Stimulated activated CD4-positive, alpha-beta T cell treated with anti-CD3 and anti-CD28 coated beads, Interleukin-1b, Interleukin-23, amount 100 ng/mL, for 1 hour (primary cell): ENCODE data around the gene DES.
"Not testable (repeated sequence)": the region's sequence is repeated elsewhere in the genome, so short reads cannot be mapped to it uniquely, and the experiment has no call there.

ENCODE experiments used
- DNase-seq, 2 donors: peaks; one replicate each; pipeline ENCODE4 v3.0.0-alpha.2; 2020; ENCODE audit warnings: low read depth in 2 of 2

The DES gene

DNA sequence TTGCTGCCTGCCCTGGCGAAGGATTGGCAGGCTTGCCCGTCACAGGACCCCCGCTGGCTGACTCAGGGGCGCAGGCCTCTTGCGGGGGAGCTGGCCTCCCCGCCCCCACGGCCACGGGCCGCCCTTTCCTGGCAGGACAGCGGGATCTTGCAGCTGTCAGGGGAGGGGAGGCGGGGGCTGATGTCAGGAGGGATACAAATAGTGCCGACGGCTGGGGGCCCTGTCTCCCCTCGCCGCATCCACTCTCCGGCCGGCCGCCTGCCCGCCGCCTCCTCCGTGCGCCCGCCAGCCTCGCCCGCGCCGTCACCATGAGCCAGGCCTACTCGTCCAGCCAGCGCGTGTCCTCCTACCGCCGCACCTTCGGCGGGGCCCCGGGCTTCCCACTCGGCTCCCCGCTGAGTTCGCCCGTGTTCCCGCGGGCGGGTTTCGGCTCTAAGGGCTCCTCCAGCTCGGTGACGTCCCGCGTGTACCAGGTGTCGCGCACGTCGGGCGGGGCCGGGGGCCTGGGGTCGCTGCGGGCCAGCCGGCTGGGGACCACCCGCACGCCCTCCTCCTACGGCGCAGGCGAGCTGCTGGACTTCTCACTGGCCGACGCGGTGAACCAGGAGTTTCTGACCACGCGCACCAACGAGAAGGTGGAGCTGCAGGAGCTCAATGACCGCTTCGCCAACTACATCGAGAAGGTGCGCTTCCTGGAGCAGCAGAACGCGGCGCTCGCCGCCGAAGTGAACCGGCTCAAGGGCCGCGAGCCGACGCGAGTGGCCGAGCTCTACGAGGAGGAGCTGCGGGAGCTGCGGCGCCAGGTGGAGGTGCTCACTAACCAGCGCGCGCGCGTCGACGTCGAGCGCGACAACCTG lies at the start of gene DES:
TSS of gene DES (plus strand) at position 223 of the 857 bp plus-strand sequence. CDS start at position 309, 86 bp downstream.
- no peak for DNase-seq

DNA sequence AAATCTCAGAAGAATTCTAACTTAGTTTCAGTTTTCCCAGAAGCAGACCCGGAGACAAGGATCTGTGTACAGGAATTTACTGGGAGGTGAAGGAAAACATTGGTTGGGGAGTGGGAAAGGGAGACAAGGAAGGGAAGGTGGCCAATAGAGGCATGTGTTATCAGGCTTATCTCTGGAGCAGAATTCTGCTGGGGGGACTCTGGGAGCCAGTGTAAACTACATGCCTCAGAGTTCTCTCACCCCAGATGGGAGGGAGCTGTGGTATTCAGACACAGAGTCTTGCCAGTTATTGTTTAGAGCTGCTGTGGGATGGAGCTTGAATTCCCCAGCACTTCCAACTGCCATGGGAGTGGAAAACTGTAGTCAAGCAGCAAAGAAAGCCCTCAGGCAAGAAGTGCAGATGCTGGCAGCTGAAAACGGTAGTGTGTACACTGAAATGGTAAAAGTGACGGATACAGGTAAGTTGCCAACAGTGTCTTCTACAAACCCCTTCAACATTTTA lies 49.4 kb upstream of the DES start:
- DNase-seq: no peak

DNA sequence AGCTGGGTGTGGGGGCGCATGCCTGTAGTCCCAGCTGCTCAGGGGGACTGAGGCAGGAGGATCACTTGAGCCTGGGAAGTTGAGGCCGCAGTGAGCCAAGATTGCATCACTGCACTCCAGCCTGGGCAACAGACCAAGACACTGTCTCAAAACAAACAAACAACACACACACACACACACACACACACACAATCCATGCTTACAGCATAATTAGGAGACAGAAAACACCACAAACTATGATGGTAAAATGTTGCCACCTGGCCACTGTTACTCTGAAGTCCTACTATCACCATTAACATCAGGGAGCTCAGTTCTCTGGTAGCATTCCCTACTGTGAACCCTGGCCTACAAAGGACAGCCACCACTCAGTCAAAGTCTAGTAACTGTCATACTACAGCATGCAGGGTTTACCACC lies 48.7 kb upstream of the DES start:
- no peak for DNase-seq

DNA sequence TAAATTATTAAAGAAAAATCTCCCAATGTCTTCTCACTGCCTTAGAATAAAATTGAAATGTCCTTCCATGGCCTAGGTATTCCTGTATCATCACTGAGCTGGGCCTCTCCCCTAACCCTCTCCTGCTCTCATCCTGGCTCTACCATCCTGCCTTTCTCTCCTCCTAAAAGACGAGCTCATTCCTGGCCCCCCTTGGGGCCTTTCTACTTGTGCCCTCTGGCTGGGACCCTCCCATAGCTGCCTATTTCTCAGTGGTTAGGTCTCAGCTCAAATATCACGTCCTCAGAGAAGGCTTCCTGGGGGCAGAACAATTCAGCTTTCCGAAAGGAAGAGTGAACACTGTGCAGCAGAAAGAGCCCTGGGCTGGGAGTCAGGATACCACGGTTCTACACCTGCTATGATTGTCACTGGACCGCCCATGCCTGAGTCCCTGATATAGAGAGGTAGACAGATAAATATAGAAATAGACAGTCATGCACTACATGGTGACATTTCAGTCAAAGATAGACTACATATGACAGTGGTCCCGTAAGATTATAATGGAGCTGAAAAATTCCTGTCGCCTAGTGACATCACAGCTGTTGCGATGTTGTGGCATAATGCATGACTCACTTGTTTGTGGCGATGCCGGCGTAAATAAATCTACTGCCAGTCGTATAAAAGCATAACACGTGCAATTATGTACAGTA lies 39.9 kb upstream of the DES start:
- no peak for DNase-seq

DNA sequence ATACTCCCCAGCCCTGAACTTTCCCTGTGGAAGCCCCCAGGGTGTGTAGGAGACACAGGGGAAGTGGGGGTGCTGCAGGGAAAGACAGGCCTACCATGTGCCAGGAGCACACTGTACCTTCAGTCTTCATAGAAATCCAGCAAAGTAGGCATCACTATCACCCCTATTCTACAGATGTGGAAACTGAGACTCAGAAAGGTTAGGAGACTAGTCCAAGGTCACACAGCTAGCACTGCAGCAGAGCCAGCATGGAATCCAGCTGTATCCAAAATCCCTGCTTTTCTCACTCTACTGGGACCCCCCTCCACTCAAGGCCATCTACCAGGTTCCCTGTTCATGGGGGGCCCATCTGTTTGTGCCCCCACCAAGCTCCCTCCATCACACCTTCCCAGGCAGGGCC lies 37.3 kb upstream of the DES start:
- DNase-seq: no peak

DNA sequence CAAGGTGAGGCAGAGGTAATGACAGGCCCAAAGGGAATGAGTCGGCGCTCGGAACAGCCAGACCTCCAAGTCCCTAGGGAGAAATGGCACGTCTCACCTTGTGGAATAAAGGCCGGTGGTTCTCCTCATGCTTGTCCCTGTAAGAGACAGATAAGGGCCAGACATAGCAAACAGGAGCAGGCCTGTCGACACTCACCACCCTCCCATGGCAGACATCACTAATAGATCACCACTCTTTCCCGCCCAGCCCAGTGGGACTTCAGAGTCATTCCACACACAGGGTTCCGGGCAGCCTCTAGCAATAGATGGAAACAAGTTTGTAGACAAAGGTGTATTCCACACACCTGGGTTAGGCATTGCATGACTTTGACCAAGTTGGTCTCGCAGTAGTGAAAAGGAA lies 36.7 kb upstream of the DES start:
- no peak for DNase-seq

DNA sequence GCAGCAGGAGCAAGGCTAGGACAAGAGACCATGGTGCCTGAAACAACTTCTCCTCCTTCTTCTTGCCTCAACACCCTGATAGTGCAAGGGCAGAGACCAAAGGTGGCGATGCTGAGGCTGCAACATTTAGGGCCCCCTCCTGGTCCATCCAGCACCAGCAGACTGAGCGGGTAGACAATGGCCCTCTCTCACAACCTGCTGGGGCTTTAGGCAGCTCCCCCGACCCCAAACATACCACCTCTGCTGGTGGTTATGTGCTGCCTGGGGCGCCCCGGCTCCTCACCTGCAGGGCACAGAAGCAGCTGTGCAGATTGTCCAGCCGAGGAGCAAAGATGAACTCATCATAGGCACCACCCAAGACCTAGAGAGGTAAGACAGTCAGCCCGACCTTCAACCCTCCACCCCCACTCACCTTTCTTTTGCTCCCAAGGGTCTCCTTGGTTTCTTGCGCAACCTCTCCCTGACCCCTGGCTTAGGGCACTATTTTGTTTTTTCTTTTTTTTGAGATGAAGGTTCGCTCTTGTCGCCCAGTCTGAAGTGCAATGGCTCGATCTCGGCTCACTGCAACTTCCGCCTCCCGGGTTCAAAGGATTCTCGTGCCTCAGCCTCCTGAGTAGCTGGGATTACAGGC lies 34.0 kb upstream of the DES start:
- DNase-seq: no peak

DNA sequence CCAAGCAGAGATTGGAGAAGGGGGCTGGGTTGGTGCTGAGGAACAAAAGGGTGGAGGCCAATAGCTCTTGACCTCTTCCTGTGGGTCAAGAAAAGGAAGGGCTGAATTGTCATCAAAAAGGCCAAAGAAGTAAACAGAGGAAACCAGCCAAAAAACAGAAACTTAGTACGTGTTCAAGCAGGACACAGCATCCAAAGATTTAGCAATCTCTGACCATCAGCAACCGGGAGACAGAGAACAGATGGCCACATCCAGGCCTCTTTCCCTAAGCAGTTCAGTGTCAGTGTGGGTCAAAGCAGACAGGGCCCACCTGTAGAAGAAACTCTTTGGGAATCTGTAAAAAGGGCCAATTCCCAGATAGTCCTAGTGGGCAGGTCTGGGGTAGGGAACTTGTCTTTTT lies 33.3 kb upstream of the DES start:
- no peak for DNase-seq

DNA sequence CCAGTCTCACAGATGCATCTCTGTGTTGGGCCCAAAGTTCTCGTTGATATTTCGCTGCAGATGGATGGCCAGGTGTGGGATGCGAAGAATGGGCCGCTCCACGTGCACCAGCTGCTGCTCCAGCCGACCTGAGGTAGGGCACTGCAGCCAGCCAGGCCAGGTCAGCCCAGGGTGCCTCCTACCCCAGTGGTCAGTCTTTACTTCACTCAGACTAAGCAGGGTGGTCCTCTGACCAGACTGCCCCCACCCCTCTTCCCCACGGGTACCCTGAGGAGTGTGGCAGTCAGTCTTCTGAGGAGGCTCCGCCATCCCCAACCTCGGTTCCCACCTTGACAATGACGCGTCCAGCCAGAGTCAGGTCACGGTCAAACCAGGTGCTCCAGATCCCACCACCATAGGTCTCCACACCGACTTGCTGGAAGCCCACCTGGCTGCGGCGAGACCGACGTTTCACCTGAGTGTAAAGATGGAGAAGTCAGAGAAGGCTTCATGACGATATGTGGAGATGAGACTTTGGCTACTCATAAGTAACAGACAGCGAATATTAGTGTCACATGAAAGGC lies 32.1 kb upstream of the DES start:
- DNase-seq: no peak

DNA sequence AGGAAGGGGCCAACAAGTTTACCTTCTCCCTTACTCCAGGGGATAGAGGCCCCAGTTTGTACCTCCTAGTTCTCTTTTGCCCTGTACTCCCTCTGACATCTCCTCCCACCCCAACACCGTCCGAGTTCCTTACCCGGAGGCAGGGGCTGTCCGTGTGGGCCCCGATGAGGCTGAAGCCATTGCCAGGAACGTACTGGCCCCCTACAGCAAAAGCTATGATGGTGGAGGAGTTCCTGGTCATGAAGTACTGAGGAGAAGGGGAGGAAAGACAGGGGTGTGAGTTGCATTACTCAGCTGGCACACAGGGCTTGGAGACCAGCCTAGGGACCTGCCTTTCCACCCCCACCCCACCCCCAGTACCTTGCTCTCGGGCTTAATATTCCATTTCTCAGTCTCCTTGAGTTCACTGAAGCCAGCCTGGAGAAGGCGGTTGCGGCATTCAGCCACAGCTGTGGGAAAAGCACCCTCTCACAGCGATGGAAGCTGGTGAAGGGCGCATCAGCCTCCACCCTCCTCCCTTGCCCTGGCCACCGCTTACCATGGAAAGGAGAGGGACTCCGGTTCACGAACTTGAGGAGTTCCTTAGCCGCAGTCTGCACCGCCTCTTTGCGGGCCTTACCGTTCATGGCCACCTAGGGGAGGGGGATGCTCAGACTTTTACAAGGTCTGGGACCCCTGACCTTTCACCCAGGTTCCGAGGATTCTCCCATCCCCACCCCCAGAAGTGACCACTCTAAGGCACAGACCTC lies 31.5 kb upstream of the DES start:
- DNase-seq: no peak

DNA sequence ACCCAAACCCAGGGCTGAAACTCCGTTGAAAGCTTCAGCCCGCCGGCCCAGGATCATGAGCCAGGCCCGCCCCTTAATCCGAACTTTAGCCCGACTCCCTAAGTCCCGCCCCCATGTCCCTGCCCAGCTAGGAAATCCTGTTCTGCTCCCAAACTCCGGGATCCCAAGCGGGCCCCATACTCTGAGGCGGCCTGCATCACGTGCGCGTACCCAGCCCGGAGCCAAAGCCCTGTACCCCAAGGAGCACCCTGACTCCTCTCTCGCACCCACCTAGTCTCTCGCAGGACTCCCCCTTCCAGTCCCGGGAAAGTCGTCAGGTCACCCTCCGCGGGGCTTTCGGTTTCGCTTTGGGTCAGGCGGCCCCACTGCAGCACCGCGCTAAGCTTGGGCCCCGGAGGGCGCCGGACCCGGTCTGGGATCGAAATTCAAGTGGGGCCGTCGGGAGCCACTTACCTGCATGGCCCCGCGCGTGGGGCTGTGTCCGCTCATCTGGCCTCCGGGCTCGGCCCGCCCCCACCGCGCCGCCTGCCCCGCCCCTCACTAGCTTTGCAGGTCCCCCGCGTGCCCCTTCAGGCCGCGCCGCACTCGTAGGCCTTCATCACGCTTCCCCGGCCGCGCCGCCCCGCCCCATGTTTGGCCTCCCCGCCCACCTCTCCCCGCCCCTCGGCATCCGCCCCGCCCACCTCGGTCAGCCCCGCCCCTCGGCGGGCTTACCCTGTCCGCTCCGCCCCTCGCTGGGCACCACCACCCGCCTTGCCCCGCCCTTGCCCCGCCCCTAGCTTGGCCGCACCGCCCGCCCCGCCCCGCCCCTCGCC lies 30.7 kb upstream of the DES start, which contains the start of gene DNPEP:
TSS of gene DNPEP (minus strand) at position 607 of the 815 bp plus-strand sequence. CDS start at position 489, 118 bp downstream.
- peak; percentile 94 for DNase-seq

DNA sequence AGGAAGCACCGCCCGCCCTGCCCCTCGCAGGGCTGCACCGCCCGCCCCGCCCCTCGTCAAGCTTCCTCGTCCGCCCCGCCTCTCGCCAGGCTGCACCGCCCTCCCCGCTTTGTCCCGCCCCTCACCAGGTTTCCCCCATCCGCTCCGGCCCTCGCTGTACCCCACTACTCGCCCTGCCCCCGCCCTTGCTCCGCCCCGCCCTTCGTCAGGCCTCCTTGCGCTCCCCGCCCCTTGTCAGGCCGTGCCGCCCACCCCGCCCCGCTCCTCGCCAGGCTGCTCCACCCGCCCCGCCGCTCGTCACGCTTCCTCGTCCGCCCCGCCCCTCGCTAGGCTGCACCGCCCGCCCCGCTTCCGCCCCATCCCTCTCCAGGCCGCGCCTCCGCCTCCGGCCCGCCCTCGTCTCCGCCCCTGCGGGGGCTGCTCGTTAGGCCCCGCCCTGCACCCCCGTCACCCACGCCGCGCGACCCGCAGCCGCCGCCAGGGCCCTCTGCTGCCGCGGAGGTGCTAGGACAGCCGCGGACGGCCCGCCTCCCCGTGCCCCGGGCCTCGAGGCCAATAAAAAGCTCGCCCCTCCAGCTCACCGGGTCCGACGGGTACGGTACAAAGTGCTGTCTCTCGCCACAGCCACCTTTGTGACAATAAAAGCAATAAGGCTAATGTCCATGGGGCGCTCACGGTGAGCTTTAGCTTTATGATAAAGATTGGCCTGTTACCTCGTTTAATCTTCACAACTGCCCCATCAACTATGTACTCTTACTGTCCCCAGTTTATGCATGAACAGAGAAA lies 29.9 kb upstream of the DES start:
- peak; percentile 99 for DNase-seq

DNA sequence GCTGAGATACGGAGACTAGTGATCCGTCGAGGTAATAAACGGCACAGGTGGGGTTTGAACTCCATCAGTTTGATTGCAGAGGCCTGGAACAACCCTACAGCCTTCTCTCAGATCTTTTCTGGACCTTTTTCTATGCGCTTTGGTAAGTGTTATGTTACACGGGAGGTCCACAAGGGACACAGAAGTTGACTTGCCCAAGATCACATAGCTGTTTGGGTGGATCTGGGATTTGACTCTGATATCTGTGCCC lies 29.3 kb upstream of the DES start:
- DNase-seq: no peak

DNA sequence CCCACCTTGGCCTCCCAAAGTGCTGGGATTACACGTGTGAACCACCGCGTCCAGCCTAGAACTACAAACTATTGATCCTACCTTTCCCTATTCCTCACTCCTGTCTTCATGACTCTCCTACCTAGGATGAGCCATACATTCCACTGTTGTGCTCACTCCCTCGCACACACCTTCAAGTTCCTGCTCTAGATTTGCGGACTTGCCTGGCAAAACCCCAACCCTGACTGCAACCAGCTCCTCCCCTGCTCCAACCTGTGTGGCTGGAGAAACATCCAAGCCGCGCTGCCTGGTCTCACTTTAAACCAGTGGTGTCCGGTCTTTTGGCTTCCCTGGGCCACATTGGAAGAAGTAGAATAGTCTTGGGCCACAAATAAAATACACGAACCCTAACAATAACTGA lies 25.4 kb upstream of the DES start:
- DNase-seq: no peak

DNA sequence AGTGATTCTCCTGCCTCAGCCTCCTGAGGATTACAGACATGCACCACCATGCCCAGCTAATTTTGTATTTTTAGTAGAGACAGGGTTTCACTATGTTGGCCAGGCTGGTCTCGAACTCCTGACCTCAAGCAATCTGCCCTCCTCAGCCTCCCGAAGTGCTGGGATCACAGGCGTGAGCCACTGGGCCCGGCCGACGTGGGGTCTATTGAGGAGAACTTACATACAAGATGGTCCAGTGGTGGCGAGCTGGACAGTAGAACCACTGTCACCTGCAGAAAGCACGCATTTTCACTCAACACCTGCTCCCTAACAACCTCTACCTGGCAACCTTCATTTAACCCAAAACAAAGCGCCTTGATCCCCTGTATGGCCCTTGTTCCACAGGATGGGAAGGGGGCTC lies 23.1 kb upstream of the DES start:
- not testable (repeated sequence) for DNase-seq

DNA sequence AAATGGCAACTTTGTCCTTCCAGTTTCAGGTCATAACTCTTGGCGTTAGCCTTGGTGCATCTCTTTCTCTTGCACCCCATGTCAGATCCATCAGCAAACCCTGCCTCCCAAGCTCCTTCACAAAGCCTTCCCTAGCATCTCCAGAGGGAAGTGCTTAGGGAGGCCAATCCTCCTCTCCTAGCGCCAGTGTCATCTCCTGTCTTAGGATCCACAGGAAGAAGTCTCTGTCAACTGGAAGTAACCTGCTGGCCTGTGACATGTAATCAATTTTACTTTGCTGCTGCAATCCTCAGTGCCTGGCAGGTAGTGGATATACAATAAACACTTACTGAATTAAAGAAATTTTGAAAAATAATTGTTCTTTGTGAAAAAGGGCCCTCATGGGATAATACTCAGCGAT lies 22.6 kb upstream of the DES start:
- DNase-seq: no peak

DNA sequence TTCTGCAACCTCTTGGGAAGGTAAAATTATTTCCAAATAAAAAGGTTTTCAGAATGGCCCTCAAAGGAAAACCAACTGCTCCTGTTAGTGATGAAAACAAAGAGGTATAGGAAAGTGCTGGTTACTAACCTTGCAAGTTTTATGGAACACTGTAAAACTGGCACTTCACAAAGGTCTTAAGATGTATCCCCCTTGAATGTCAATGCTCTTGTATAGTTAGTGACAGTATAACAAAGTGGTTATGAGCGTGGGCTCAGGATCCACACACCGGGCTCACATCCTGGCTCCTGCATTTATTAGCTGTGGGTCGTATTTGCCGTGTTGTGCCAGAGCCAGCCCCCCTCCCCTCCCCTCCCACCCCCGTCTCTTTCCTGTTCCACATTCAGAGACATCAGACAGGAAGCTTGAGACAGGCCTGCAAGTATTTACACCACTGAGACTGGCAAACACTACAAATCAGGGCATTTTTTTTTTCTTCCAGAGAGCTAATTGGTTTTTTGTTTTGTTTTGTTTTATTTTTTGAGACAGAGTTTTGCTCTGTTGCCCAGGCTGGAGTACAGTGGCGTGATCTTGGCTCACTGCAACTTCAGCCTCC lies 21.2 kb upstream of the DES start:
- DNase-seq: no peak

DNA sequence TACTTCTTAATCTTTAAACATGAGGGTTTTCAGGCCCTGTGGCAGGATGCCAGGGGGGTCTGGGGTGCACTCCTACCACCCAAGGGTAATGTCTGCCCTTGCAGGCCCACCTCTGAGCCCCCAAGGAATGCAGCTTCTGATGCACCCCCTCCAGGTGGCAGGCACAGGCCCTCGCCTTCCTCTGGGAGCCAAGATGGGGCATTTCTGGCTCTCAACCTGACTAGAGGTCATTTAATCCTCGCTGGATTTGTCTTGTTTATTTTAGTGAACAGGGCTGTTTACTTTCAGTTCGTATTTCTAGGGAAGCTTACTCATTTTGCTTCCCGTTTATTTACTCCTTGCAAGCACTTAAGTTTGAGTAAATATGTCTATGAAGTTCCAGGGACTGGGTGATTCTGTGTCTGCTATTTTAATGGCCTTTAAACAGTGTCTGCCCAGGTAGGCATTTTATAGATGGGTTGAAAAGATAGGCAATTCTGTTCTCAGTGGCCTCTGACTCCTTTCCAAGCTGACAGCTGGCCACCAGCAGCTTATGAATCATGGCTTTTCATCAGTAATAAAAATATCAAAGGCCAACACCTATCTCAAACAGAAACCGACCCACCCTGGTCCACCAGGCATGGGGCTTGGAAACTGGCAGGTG lies 19.3 kb upstream of the DES start:
- no peak for DNase-seq
